Keratinocyte (primary cell): ENCODE measurements around the gene ZSWIM3. TPM values are rescaled to one million over a fixed set of nuclear protein-coding genes. Genes with fewer than 3 reads are reported as not detected.

Experiments used
- DNase-seq: peaks from one replicate; pipeline ENCODE4 v3.0.0-alpha.2; 2011; ENCODE audit warnings: low read depth, missing footprints, low spot score
- FAIRE-seq: peaks from 2 replicates; lab custom pipeline; 2011; peaks lifted over from hg19 to GRCh38; lab: Jason Lieb, UNC
- H2AFZ ChIP-seq: 2 replicates; pipeline ENCODE4 v1.6.0; 2012; ENCODE audit warnings: low read length, control low read depth, inconsistent platforms; ENCODE audit not compliant: control insufficient read depth
- H3K27ac ChIP-seq: 2 replicates; pipeline ENCODE4 v1.5.1; 2011; ENCODE audit warnings: low read length; ENCODE audit not compliant: control insufficient read depth, insufficient read depth
- H3K27me3 ChIP-seq: 3 replicates; pipeline ENCODE4 v1.6.0; 2011; ENCODE audit warnings: low read length; ENCODE audit not compliant: control insufficient read depth, insufficient read depth; ENCODE audit errors: extremely low read depth
- H3K36me3 ChIP-seq, 2 experiments: 2 replicates in 1 of 2; 3 replicates in 1 of 2; pipeline ENCODE4 v1.5.1; 2011; ENCODE audit warnings: low read length in 2 of 2, mild to moderate bottlenecking in 1 of 2; ENCODE audit not compliant: control insufficient read depth in 2 of 2, insufficient read depth in 2 of 2; ENCODE audit errors: extremely low read depth in 1 of 2
- H3K4me1 ChIP-seq: 3 replicates; pipeline ENCODE4 v1.5.1; 2011; ENCODE audit warnings: low read length; ENCODE audit not compliant: control insufficient read depth, insufficient read depth; ENCODE audit errors: extremely low read depth
- H3K4me2 ChIP-seq: 3 replicates; pipeline ENCODE4 v1.6.0; 2011; ENCODE audit warnings: low read depth, low read length; ENCODE audit not compliant: control insufficient read depth, insufficient read depth; ENCODE audit errors: extremely low read depth
- H3K4me3 ChIP-seq, 3 experiments: fragments of 200-600 bp in 1 of 3; sonication (generic) in 1 of 3; 2 replicates in 2 of 3; 3 replicates in 1 of 3; pipeline ENCODE4 v1.5.1; 2011 to 2016; ENCODE audit warnings: low read length in 3 of 3, mild to moderate bottlenecking in 3 of 3, control low read depth in 2 of 3, inconsistent platforms in 1 of 3, low read depth in 1 of 3, mixed read lengths in 1 of 3, mixed run types in 1 of 3, moderate library complexity in 1 of 3; ENCODE audit not compliant: control insufficient read depth in 2 of 3, insufficient read depth in 2 of 3; ENCODE audit errors: extremely low read depth in 1 of 3
- H3K79me2 ChIP-seq: 2 replicates; pipeline ENCODE4 v1.6.0; 2012; ENCODE audit warnings: low read length; ENCODE audit not compliant: control insufficient read depth, insufficient read depth
- H3K9ac ChIP-seq: 3 replicates; pipeline ENCODE4 v1.6.0; 2011; ENCODE audit warnings: low read length; ENCODE audit not compliant: control insufficient read depth, insufficient read depth; ENCODE audit errors: extremely low read depth
- H3K9me1 ChIP-seq: 3 replicates; pipeline ENCODE4 v1.6.0; 2011; ENCODE audit warnings: low read length; ENCODE audit not compliant: control insufficient read depth, insufficient read depth; ENCODE audit errors: extremely low read depth
- H3K9me3 ChIP-seq: 2 replicates; pipeline ENCODE4 v1.5.1; 2012; ENCODE audit warnings: low read depth, low read length; ENCODE audit not compliant: control insufficient read depth
- H4K20me1 ChIP-seq: 3 replicates; pipeline ENCODE4 v1.6.0; 2011; ENCODE audit warnings: low read length; ENCODE audit not compliant: control insufficient read depth, insufficient read depth; ENCODE audit errors: extremely low read depth
- CTCF ChIP-seq, 3 experiments: IDR thresholded peaks in 1 of 3; conservative IDR thresholded peaks in 1 of 3; optimal IDR thresholded peaks in 1 of 3; 2 replicates in 2 of 3; 3 replicates in 1 of 3; pipeline versions ENCODE3 to v1.5.1; 2011; ENCODE audit warnings: low read length in 3 of 3, mild to moderate bottlenecking in 3 of 3, moderate library complexity in 2 of 3, control low read depth in 1 of 3, inconsistent platforms in 1 of 3; ENCODE audit not compliant: insufficient read depth in 2 of 3; ENCODE audit errors: extremely low read depth in 1 of 3
- EZH2 ChIP-seq: IDR thresholded peaks from one replicate; pipeline ENCODE4 v1.6.1; 2012; ENCODE audit warnings: inconsistent platforms, mild to moderate bottlenecking, low read length, moderate library complexity
- dilution Hi-C: fragments of 300-500 bp; cut with MboI; formaldehyde crosslinking; loops from one replicate; pipeline ENCODE4 v1.7.0; 2020; ENCODE audit warnings: low sequenced_read_pairs; ENCODE audit not compliant: extremely low pct_ligation_motif_present
- polyA plus RNA-seq, 5 experiments: library from polyadenylated mRNA; depleted of rRNA in 3 of 5; stranded (reverse) in 3 of 5; stranded (forward) in 1 of 5; unstranded in 1 of 5; fragments of >200 nt; gene quantifications; 1 replicate in 1 of 5; 2 replicates in 3 of 5; 3 replicates in 1 of 5; pipeline versions ENCODE4 v1.2.1 to v1.2.3, GENCODE V29; 2011 to 2012; ENCODE audit warnings: missing spikeins in 2 of 5, low read depth in 1 of 5, low replicate concordance in 1 of 5

The ZSWIM3 gene
- polyA plus RNA-seq, 1 donor (not counting 4 experiments of a cell fraction or from before 2014, with no cell fraction given), result 2.0 TPM

DNA sequence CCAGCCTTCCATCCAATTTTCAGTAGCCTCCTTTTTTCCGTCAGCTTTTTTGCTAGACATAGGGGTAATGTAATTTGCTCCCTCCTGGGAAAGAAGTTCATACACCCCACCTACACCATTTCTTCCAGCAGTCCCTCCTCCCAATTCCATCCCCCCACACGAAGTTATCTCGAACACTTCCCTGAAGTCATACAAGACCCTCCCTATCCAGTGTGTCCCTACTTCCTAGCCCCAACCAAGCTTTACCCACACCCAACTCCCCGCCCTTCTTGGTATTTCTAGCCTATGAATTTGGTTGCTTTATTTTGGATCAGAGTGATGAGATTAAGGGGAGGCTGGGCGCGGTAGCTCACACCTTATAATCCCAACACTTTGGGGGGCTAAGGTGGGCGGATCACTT lies 43.9 kb upstream of the ZSWIM3 start:
- dilution Hi-C loops, result no loop called here
- H4K20me1 ChIP-seq, result peaks cover 6% of the 10 kb centered on the region
- no peaks in the 10 kb centered on the region for H3K9me1 ChIP-seq
- H3K4me1 ChIP-seq, result peaks cover 13% of the 10 kb centered on the region
- H3K27me3 ChIP-seq, result no peaks in the 10 kb centered on the region
- H3K9ac ChIP-seq, result peak overlapping the region; percentile 85
- no peak overlapping the region for H2AFZ ChIP-seq
- peak overlapping the region; percentile 87 for H3K4me2 ChIP-seq
- H3K9me3 ChIP-seq, result no peaks in the 10 kb centered on the region
- H3K27ac ChIP-seq, result peak overlapping the region; percentile 76
- H3K4me3 ChIP-seq, result peak overlapping the region; percentile 63 to 86 (median 82)
- no peak for TF ChIP-seq EZH2
- no peak for TF ChIP-seq CTCF (optimal IDR thresholded peaks at IDR 0.05 in 1 of 3, IDR thresholded peaks at IDR 0.05 in 1 of 3, conservative IDR thresholded peaks at IDR 0.05 in 1 of 3; ENCODE audit: extremely low read depth in 1 of 3, insufficient read depth in 2 of 3, low read length in 3 of 3)
- DNase-seq (no peak), FAIRE-seq (no peak)
- H3K79me2 ChIP-seq, result peaks cover 21% of the 10 kb centered on the region
- peaks cover 13 to 20% of the 10 kb centered on the region in 2 experiments for H3K36me3 ChIP-seq

- Histone ChIP-seq H3K27ac (no peak overlapping the region), H3K9ac (no peak overlapping the region), H3K36me3 (peaks cover 9 to 16% of the 10 kb centered on the region in 2 experiments), H3K79me2 (peaks cover 21% of the 10 kb centered on the region), H4K20me1 (peaks cover 6% of the 10 kb centered on the region), H3K4me3 (no peak overlapping the region), H3K4me2 (no peak overlapping the region), H3K9me3 (no peaks in the 10 kb centered on the region), H3K27me3 (no peaks in the 10 kb centered on the region), H3K9me1 (no peaks in the 10 kb centered on the region), H3K4me1 (peaks cover 13% of the 10 kb centered on the region), H2AFZ (no peak overlapping the region)
- no peak for DNase-seq
- FAIRE-seq, result no peak
- TF ChIP-seq EZH2 (no peak), CTCF (optimal IDR thresholded peaks at IDR 0.05 in 1 of 3, IDR thresholded peaks at IDR 0.05 in 1 of 3, conservative IDR thresholded peaks at IDR 0.05 in 1 of 3; ENCODE audit: extremely low read depth in 1 of 3, insufficient read depth in 2 of 3, low read length in 3 of 3) (no peak)
- dilution Hi-C loops, result no loop called here
Measured at GRCh38 chr20:45814314-45814713, 43.1 kb upstream of the ZSWIM3 start.
